Activated CD8-positive, alpha-beta memory T cell treated with anti-CD3 and anti-CD28 coated beads for 24 hours (primary cell): ENCODE data around the gene LACRT.

ENCODE experiments used
- DNase-seq: peaks from one replicate; pipeline ENCODE4 v3.0.0-alpha.2; 2020

LACRT gene

GRCh38 chr12:54598970-54599369 lies 35.7 kb downstream of the LACRT start:
- no peak for DNase-seq

- DNase-seq, result peak; percentile 82
These were observed 38.2 kb downstream of the LACRT start for GRCh38 chr12:54596526-54596946.

GRCh38 chr12:54595471-54595870 lies 39.2 kb downstream of the LACRT start:
- no peak for DNase-seq

DNA sequence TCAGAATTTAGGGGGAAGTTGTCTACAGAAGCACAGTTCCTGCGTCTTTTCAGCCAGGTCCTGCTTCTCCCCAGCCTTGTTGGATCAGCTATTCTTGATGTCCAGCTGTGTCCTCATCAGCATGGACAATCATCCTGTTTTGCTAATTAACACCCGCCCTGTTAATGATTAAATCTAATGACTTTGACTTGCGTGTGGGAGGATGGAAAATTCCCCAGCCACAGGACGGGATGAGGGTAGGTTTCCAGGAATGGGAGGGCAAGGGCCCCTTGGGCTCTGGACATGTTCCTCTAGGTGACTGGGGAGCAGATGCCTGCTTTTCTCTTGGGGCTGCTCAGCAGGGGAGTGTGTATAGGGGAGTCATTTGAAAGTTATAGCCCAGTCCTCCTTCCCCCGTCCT lies 41.0 kb downstream of the LACRT start:
- no peak for DNase-seq

DNA sequence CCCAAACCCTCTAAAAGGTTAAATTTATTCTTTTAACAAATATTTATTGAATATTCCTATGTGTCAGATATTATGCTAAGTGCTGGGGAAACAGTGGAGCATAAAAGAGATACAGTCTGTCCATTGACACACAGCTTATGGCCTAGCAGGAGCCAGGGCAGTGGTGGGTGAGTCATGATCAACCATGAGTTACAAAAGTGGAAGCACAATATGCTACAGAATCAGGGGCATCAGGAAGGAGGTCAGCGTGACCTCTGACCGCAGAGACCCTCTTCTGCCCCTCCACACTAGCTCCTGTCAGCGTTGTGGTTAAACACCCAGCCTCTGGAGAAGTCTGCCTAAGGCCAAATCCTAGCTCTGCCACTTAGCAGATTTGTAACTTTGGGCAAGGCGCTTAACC lies 41.6 kb downstream of the LACRT start:
- DNase-seq, result no peak

DNA sequence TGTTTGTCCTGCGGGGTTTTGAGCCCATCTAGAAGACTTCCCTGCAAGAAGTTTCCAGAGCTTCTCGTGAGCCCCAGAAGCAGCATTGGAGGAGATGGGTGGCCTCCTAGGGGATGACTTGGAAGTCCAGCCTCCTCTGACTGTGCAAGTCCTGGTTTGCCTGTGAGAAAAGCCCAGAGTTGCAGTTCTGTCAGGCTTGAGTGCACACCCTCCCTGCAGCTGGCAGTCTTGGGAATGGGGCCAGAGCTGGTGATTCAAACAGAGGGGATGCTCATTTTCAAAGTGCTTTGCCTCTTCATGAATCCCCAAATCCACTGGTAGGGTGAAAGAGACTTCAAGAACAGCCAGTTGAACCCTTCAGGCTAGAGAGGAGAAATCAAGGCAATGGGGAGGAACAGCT lies 42.4 kb downstream of the LACRT start:
- DNase-seq, result no peak

- DNase-seq, result no peak
These were observed 43.6 kb downstream of the LACRT start for GRCh38 chr12:54590978-54591591.

DNA sequence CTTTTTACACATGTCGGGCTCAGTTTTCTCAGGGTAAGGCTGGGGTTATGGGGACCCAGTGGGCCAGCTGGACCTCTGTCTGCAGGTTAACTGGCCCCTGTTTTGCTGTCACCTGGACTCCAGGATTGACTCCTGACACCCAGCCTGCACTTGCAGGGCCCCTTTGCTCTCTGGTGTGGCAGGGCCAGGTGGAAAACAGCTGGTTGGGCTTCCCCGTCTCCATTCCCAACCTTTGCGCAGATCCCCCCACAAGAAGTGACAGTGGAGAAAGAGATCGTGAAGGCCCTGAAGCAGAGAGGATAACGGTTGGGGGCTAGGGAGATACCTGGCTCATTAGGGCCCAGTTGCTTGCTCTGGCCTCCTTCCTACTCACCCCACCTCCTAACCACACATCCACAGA lies 44.7 kb downstream of the LACRT start:
- DNase-seq, result no peak

- no peak for DNase-seq
These were observed 45.8 kb downstream of the LACRT start for GRCh38 chr12:54588890-54589267.

GRCh38 chr12:54588110-54588889 lies 46.4 kb downstream of the LACRT start, which contains the start of gene PPP1R1A:
PPP1R1A (minus strand) TSS chr12:54588659; CDS start chr12:54588488, 171 bp downstream.
- no peak for DNase-seq

DNA sequence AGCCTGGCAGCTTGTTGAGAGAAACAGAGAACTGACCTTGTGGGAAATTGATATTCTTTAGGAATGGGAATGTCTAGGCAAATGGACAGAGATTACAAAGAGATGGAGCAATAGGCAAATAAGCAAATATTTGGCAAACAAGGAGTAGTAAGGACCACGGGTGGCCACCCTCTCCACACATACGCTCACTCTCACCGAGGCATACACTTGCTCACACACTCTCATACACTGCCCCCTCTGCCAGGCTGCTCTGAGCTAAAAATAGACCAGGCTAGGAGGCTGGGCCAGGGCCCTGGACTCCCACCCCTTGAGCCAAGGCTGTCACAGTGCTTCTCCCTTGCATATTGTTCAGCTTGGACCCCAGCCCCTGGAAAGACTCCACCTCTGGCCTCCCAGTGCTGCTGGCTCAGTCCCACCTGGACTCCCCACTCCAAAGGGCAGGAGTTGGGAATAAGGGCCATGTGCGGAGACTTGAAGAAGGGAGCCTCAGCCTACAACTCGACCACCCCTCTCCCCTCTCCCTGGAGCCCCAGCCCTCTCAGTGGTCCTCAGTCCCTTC lies 47.3 kb downstream of the LACRT start:
- no peak for DNase-seq

DNA sequence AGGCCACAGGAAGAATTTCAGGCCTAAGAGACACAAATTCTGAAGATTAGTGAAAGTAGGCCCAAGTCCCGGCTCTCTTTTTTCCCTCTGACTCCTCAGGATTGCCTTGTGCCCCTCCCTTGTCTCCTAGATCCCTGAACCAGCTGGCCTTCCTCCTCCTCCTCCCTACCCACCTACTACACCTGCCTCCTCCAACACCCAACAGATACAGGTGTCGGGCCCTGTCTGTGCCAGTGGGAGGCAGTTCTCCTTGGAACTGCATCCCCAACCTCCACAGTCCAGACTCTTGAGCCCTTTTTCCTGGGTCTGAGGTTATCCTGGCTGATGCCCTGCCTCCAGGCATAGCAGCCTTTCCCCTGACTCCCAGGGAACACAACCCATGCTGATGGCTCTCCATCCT lies 48.1 kb downstream of the LACRT start:
- DNase-seq, result no peak

- no peak for DNase-seq
These were observed 49.5 kb downstream of the LACRT start for GRCh38 chr12:54585243-54585642.

- DNase-seq, result no peak
These were observed 50.6 kb downstream of the LACRT start for GRCh38 chr12:54584128-54584527.

- DNase-seq, result no peak
These were observed 51.0 kb downstream of the LACRT start for GRCh38 chr12:54583726-54584125.

- DNase-seq, result no peak
These were observed 53.3 kb downstream of the LACRT start for GRCh38 chr12:54581412-54581811.
